HG03575 (cell line): ENCODE measurements around the gene TNIP1.
A peak's percentile ranks its signal among the peaks of the same experiment; 100 is the strongest.

Source experiments
- ATAC-seq: cut with Tn5 transposase; IDR thresholded peaks from one replicate; pipeline ENCODE4 v1.9.1; 2021; ENCODE audit not compliant: unreplicated experiment, insufficient number of reproducible peaks, low FRiP score; ENCODE audit errors: extremely low read depth

The TNIP1 gene, protein sequence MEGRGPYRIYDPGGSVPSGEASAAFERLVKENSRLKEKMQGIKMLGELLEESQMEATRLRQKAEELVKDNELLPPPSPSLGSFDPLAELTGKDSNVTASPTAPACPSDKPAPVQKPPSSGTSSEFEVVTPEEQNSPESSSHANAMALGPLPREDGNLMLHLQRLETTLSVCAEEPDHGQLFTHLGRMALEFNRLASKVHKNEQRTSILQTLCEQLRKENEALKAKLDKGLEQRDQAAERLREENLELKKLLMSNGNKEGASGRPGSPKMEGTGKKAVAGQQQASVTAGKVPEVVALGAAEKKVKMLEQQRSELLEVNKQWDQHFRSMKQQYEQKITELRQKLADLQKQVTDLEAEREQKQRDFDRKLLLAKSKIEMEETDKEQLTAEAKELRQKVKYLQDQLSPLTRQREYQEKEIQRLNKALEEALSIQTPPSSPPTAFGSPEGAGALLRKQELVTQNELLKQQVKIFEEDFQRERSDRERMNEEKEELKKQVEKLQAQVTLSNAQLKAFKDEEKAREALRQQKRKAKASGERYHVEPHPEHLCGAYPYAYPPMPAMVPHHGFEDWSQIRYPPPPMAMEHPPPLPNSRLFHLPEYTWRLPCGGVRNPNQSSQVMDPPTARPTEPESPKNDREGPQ

DNA sequence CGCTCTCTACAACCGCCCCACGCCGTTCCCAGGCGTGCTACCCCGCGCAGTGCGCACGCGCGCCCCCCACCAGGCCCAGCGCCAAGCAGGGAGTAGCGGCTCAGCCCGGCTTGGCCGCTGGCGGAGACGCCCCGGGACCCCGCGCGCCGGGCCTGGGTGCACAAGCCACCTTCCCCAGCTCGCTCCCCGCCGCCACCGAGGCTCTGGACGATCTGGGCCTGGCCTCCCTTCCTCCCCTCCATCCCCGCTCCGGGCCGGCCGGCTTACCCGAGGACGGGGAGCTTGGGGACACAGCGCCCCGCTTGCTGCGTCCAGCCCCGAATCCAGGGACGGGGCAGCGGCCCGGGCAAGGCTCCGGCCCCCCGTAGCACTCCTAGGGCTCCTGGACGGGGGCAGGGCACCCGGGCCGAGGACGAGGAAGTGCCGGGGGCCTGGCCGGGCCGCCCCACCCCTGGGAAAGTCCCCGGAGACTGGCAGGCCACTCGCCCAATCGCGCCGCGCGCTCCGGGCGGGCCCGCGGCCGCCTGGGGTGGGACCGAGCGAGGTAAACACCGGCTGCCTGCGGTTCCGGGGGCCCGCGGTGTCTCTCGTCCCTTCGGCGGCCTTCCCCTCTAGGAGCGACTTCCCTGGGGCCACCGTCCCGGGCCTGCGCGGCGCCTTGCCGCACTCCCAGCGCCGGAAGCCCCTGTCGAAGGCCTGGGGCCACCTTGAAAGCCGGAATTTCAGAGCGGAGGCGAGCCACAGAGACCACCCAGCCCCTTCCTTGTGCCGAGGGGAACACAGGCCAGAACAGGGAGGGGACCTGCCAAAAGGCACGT is at the start of gene TNIP1:
TSS of gene TNIP1 (minus strand) at position 422 of the 818 bp plus-strand sequence. CDS start 15,939 bp downstream, outside the sequence.
- ATAC-seq: peak; percentile 25

GRCh38 chr5:151130235-151130921 is 49.5 kb upstream of the TNIP1 start:
- ATAC-seq: no peak

- ATAC-seq: no peak
These were observed 48.0 kb upstream of the TNIP1 start for GRCh38 chr5:151128817-151129216.

GRCh38 chr5:151127926-151128325 is 47.1 kb upstream of the TNIP1 start:
- ATAC-seq: no peak

GRCh38 chr5:151126199-151126645 is 45.4 kb upstream of the TNIP1 start:
- ATAC-seq: no peak

GRCh38 chr5:151125421-151125820 is 44.6 kb upstream of the TNIP1 start:
- no peak for ATAC-seq

GRCh38 chr5:151123897-151124751 is 43.3 kb upstream of the TNIP1 start:
- ATAC-seq: peak; percentile 59

DNA sequence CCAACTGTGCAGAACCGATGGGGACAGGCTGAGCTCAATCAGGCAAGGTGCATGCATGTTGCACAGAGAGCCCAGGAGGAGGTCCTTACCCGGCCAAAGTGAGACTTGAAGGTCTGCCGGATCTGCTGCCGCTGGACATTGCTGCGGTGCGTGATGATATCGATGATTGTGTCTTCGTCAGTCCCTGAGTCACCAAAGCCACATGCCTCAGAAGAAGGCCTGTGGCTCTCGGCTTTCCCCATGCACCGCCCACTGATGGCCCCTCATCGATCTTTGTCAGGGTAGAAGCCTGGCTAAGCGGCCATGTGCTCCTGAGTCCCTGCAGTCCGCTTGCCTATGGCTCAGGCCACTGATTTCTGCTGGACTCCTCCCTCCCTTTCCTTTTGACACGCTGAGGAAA is 42.0 kb upstream of the TNIP1 start:
- ATAC-seq: no peak

- no peak for ATAC-seq
These were observed 40.8 kb upstream of the TNIP1 start for GRCh38 chr5:151121665-151122064.

GRCh38 chr5:151121095-151121494 is 40.3 kb upstream of the TNIP1 start:
- ATAC-seq: no peak

GRCh38 chr5:151118913-151119575 is 38.2 kb upstream of the TNIP1 start:
- no peak for ATAC-seq

DNA sequence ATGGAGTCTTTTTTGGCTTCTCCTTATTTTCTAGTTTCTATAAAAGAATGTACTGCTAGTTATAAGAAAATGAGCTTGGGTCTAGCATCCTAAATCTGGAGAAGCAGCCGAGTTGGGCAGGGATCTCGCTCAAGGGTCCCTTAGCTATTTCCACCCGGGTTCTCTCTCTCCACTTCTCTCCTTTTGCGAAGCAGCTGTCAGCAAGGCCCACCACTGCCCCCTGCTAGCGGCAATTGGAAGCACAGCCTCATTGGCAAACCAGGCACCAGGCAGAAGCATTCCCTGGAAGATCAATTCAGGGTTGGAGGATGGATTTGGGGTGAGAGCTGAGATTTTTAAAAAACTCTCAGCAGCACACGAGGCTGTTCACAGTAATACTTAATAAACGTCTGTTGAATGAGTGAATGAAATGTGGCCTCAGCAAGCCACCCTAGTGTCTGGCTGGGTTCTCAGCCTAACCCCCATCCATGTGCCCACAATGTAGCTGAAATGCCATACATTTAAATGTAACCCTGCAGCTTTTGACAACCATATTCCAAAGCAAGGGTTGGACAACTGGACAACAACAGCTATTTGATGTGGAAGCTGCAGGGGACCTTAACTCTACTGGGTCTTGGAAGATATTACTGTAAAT is 34.6 kb upstream of the TNIP1 start:
- ATAC-seq: no peak

GRCh38 chr5:151113651-151114050 is 32.8 kb upstream of the TNIP1 start:
- no peak for ATAC-seq

DNA sequence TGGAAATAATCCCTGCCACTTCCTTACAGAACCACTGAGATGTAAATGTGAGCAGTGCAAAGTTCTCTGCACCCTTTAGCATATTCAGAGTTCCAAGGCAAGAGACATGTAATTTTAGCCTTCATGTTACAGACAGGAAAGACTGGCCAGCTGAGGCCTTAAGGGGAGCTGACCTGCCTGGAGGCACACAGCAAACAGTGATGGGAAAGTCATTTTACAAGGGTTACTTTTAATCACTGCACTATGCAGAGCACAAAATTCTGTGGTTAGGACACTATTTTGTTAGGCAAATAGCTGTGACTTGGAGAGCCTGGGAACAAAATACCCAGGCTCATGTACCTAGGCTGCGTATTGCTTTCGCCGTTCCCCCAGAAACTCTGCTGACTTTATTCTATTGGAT is 30.2 kb upstream of the TNIP1 start:
- no peak for ATAC-seq

- no peak for ATAC-seq
These were observed 29.4 kb upstream of the TNIP1 start for GRCh38 chr5:151110122-151110681.

DNA sequence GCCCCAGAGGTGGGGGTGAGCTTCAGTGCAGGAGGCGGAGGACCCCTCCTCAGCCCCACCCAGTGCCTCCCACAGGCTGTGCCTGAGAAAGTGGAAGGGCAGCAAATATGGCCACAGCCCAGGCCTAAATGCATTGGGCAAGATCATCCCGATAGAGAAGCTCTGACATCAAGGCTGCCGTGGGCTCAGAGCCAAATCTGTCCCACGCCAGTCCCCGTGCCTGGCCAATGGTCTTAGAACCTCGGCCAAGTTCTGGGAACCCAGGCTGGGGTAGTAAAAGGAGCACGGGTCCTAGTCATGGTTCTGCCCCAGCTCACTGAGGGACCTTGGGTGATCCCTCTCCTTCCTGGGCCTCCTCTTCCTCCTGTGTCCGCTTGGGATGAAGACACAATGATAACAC is 27.7 kb upstream of the TNIP1 start:
- no peak for ATAC-seq
